Activated CD4-positive, CD25-positive, alpha-beta regulatory T cell treated with anti-CD3 and anti-CD28 coated beads, Interleukin-2, amount 50 U/mL, for 72 hours (primary cell): ENCODE results near the gene TAC3.
A peak's percentile ranks its signal among the peaks of the same experiment; 100 is the strongest.
"Not testable (repeated sequence)": the region's sequence is repeated elsewhere in the genome, so short reads cannot be mapped to it uniquely, and the experiment has no call there.

Experiments used
- DNase-seq: peaks from one replicate; pipeline ENCODE4 v3.0.0; 2021

TAC3 gene

GRCh38 chr12:57001448-57001906 lies 14.9 kb downstream of the TAC3 start:
- peak; percentile 72 for DNase-seq

GRCh38 chr12:57000393-57000792 lies 15.9 kb downstream of the TAC3 start:
- no peak for DNase-seq

- no peak for DNase-seq
Observed at GRCh38 chr12:56999456-56999855, 16.9 kb downstream of the TAC3 start.

GRCh38 chr12:56998981-56999380 lies 17.3 kb downstream of the TAC3 start:
- DNase-seq, result peak; percentile 40

- DNase-seq, result no peak
Observed at GRCh38 chr12:56998316-56998715, 18.0 kb downstream of the TAC3 start.

- no peak for DNase-seq
Observed at GRCh38 chr12:56996793-56997545, 19.4 kb downstream of the TAC3 start.

GRCh38 chr12:56995930-56996496 lies 20.3 kb downstream of the TAC3 start:
- no peak for DNase-seq

GRCh38 chr12:56995201-56995929 lies 21.0 kb downstream of the TAC3 start:
- DNase-seq, result no peak

- DNase-seq, result no peak
Observed at GRCh38 chr12:56994231-56994746, 22.0 kb downstream of the TAC3 start.

GRCh38 chr12:56993346-56993745 lies 23.0 kb downstream of the TAC3 start:
- DNase-seq, result no peak

- no peak for DNase-seq
Observed at GRCh38 chr12:56991319-56992246, 24.7 kb downstream of the TAC3 start.

- no peak for DNase-seq
Observed at GRCh38 chr12:56990648-56991318, 25.5 kb downstream of the TAC3 start.

GRCh38 chr12:56989861-56990610 lies 26.3 kb downstream of the TAC3 start:
- DNase-seq, result no peak

- no peak for DNase-seq
Observed at GRCh38 chr12:56988207-56988739, 28.1 kb downstream of the TAC3 start.

GRCh38 chr12:56987551-56988053 lies 28.7 kb downstream of the TAC3 start:
- peak; percentile 80 for DNase-seq

- DNase-seq, result no peak
Observed at GRCh38 chr12:56987011-56987410, 29.3 kb downstream of the TAC3 start.

- not testable (repeated sequence) for DNase-seq
Observed at GRCh38 chr12:56985714-56986113, 30.6 kb downstream of the TAC3 start.

- DNase-seq, result no peak
Observed at GRCh38 chr12:56983386-56983785, 32.9 kb downstream of the TAC3 start.

GRCh38 chr12:56982578-56983236 lies 33.6 kb downstream of the TAC3 start:
- DNase-seq, result not testable (repeated sequence)

GRCh38 chr12:56980941-56981530 lies 35.3 kb downstream of the TAC3 start:
- DNase-seq, result no peak
